ENCODE data around the gene KCNE4.

Gene KCNE4

GRCh38 chr2:223051693-223052289 lies at the start of gene KCNE4:
Gene KCNE4, plus strand, starts transcription at chr2:223052190. Its CDS starts 641 bp downstream, at chr2:223052831.
- DNase-seq (ENCODE audit: low spot score), result no peak

- no peak for DNase-seq (ENCODE audit: low spot score)
Observed at GRCh38 chr2:223003191-223003590, 48.8 kb upstream of the KCNE4 start.

- no peak for DNase-seq (ENCODE audit: low spot score)
Observed at GRCh38 chr2:223005496-223005895, 46.5 kb upstream of the KCNE4 start.

- DNase-seq (ENCODE audit: low spot score), result no peak
Observed at GRCh38 chr2:223007531-223007930, 44.5 kb upstream of the KCNE4 start.

GRCh38 chr2:223008162-223008561 lies 43.8 kb upstream of the KCNE4 start:
- DNase-seq (ENCODE audit: low spot score), result no peak

GRCh38 chr2:223008956-223009355 lies 43.0 kb upstream of the KCNE4 start:
- DNase-seq (ENCODE audit: low spot score), result no peak

- no peak for DNase-seq (ENCODE audit: low spot score)
Observed at GRCh38 chr2:223010641-223011040, 41.3 kb upstream of the KCNE4 start.

GRCh38 chr2:223012291-223012690 lies 39.7 kb upstream of the KCNE4 start:
- no peak for DNase-seq (ENCODE audit: low spot score)

- DNase-seq (ENCODE audit: low spot score), result no peak
Observed at GRCh38 chr2:223019390-223019930, 32.5 kb upstream of the KCNE4 start.

- DNase-seq (ENCODE audit: low spot score), result no peak
Observed at GRCh38 chr2:223019987-223020717, 31.8 kb upstream of the KCNE4 start.

GRCh38 chr2:223020971-223021675 lies 30.9 kb upstream of the KCNE4 start:
- no peak for DNase-seq (ENCODE audit: low spot score)

- DNase-seq (ENCODE audit: low spot score), result no peak
Observed at GRCh38 chr2:223026357-223027110, 25.5 kb upstream of the KCNE4 start.

- DNase-seq (ENCODE audit: low spot score), result no peak
Observed at GRCh38 chr2:223027442-223027841, 24.5 kb upstream of the KCNE4 start.

GRCh38 chr2:223029287-223029686 lies 22.7 kb upstream of the KCNE4 start:
- DNase-seq (ENCODE audit: low spot score), result no peak

- no peak for DNase-seq (ENCODE audit: low spot score)
Observed at GRCh38 chr2:223032187-223033142, 19.5 kb upstream of the KCNE4 start.

GRCh38 chr2:223034221-223034975 lies 17.6 kb upstream of the KCNE4 start:
- no peak for DNase-seq (ENCODE audit: low spot score)

GRCh38 chr2:223036790-223037444 lies 15.1 kb upstream of the KCNE4 start:
- DNase-seq (ENCODE audit: low spot score), result no peak

GRCh38 chr2:223037445-223037800 lies 14.6 kb upstream of the KCNE4 start:
- DNase-seq (ENCODE audit: low spot score), result no peak

- no peak for DNase-seq (ENCODE audit: low spot score)
Observed at GRCh38 chr2:223039618-223040017, 12.4 kb upstream of the KCNE4 start.

- no peak for DNase-seq (ENCODE audit: low spot score)
Observed at GRCh38 chr2:223040527-223040926, 11.5 kb upstream of the KCNE4 start.
